Measurements from ENCODE around the gene CDH11. TPM values are rescaled to one million over a fixed set of nuclear protein-coding genes. Genes with fewer than 3 reads are reported as not detected.

CDH11 gene
- polyA plus RNA-seq, 1 donor (not counting 4 experiments of a cell fraction or from before 2014, with no cell fraction given), result 36.8 TPM

DNA sequence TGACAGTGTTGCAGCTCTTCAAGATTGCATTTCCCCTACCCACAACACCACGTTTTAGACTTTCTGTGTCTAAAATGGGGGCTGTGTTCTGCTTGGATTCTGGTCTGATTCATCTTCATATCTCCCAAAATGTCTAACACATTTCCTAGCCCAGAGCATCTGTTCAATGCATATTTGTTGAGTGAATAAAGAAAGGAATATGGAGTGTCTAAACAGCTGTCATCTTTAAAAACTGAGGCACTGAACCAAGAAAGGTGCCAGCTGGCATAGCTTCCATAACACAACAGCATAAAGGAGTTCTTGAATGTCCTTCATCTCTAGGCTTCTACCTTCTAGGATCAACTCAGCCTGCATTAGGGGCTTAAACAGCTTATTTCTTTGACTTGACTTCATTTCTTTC, 67.4 kb downstream of the CDH11 start:
- H3K4me1 ChIP-seq (ENCODE audit: control insufficient read depth, extremely low read depth, insufficient read depth, low read length), result no peaks in the 10 kb centered on the region
- DNase-seq (ENCODE audit: low read depth, low spot score) (no peak), FAIRE-seq (no peak)
- H3K27ac ChIP-seq (ENCODE audit: control insufficient read depth, insufficient read depth, low read length), result no peak overlapping the region
- H3K27me3 ChIP-seq (ENCODE audit: control insufficient read depth, extremely low read depth, insufficient read depth, low read length), result no peaks in the 10 kb centered on the region
- TF ChIP-seq, protein P1, sequence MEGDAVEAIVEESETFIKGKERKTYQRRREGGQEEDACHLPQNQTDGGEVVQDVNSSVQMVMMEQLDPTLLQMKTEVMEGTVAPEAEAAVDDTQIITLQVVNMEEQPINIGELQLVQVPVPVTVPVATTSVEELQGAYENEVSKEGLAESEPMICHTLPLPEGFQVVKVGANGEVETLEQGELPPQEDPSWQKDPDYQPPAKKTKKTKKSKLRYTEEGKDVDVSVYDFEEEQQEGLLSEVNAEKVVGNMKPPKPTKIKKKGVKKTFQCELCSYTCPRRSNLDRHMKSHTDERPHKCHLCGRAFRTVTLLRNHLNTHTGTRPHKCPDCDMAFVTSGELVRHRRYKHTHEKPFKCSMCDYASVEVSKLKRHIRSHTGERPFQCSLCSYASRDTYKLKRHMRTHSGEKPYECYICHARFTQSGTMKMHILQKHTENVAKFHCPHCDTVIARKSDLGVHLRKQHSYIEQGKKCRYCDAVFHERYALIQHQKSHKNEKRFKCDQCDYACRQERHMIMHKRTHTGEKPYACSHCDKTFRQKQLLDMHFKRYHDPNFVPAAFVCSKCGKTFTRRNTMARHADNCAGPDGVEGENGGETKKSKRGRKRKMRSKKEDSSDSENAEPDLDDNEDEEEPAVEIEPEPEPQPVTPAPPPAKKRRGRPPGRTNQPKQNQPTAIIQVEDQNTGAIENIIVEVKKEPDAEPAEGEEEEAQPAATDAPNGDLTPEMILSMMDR (optimal IDR thresholded peaks at IDR 0.05 in 1 of 3, IDR thresholded peaks at IDR 0.05 in 1 of 3, conservative IDR thresholded peaks at IDR 0.05 in 1 of 3; ENCODE audit: extremely low read depth in 1 of 3, insufficient read depth in 2 of 3, low read length in 3 of 3), result no peak
- TF ChIP-seq EZH2 (IDR thresholded peaks at IDR 0.05; ENCODE audit: low read length), result no peak
- H3K4me2 ChIP-seq (ENCODE audit: control insufficient read depth, extremely low read depth, insufficient read depth, low read depth, low read length), result no peak overlapping the region
- peaks cover 10% of the 10 kb centered on the region for H3K79me2 ChIP-seq (ENCODE audit: control insufficient read depth, insufficient read depth, low read length)
- dilution Hi-C loops (cut with MboI; ENCODE audit: extremely low pct_ligation_motif_present, low sequenced_read_pairs), result no loop called here
- no peaks in the 10 kb centered on the region for H3K9me1 ChIP-seq (ENCODE audit: control insufficient read depth, extremely low read depth, insufficient read depth, low read length)
- H2AFZ ChIP-seq (ENCODE audit: control insufficient read depth, low read length), result no peak overlapping the region
- no peak overlapping the region for H3K4me3 ChIP-seq (ENCODE audit: control insufficient read depth in 2 of 3, extremely low read depth in 1 of 3, insufficient read depth in 2 of 3, low read depth in 1 of 3, low read length in 3 of 3)
- H3K9ac ChIP-seq (ENCODE audit: control insufficient read depth, extremely low read depth, insufficient read depth, low read length), result no peak overlapping the region
- no peaks in the 10 kb centered on the region for H4K20me1 ChIP-seq (ENCODE audit: control insufficient read depth, extremely low read depth, insufficient read depth, low read length)
- no peaks in the 10 kb centered on the region for H3K9me3 ChIP-seq (ENCODE audit: control insufficient read depth, low read depth, low read length)
- no peaks in the 10 kb centered on the region for H3K36me3 ChIP-seq (ENCODE audit: control insufficient read depth in 2 of 2, extremely low read depth in 1 of 2, insufficient read depth in 2 of 2, low read length in 2 of 2)

DNA sequence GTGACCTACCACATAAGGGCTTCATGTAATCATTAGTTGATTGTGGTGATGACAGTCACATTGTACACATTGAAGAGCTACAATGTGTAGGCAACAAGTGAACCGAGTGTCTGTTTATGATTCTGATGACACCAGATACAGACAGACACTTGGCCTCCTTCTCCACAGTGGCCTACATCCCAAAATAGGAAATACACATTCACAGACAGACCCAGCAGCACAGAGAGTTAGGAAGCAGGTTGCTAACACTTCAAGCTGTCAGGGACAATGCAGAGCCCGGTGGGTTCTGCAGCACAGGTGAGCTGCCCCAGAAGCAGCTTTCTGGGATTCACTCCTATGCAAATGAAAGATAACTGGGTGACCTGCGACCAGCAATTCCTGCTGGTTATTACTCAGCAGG, 72.2 kb downstream of the CDH11 start:
- DNase-seq (ENCODE audit: low read depth, low spot score) (no peak), FAIRE-seq (no peak)
- H3K36me3 ChIP-seq (ENCODE audit: control insufficient read depth in 2 of 2, extremely low read depth in 1 of 2, insufficient read depth in 2 of 2, low read length in 2 of 2), result no peaks in the 10 kb centered on the region
- dilution Hi-C loops (cut with MboI; ENCODE audit: extremely low pct_ligation_motif_present, low sequenced_read_pairs), result no loop called here
- no peaks in the 10 kb centered on the region for H3K4me1 ChIP-seq (ENCODE audit: control insufficient read depth, extremely low read depth, insufficient read depth, low read length)
- H3K4me3 ChIP-seq (ENCODE audit: control insufficient read depth in 2 of 3, extremely low read depth in 1 of 3, insufficient read depth in 2 of 3, low read depth in 1 of 3, low read length in 3 of 3), result no peak overlapping the region
- no peaks in the 10 kb centered on the region for H3K9me1 ChIP-seq (ENCODE audit: control insufficient read depth, extremely low read depth, insufficient read depth, low read length)
- H3K79me2 ChIP-seq (ENCODE audit: control insufficient read depth, insufficient read depth, low read length), result peaks cover 3% of the 10 kb centered on the region
- H3K4me2 ChIP-seq (ENCODE audit: control insufficient read depth, extremely low read depth, insufficient read depth, low read depth, low read length), result no peak overlapping the region
- TF ChIP-seq, protein P1 (optimal IDR thresholded peaks at IDR 0.05 in 1 of 3, IDR thresholded peaks at IDR 0.05 in 1 of 3, conservative IDR thresholded peaks at IDR 0.05 in 1 of 3; ENCODE audit: extremely low read depth in 1 of 3, insufficient read depth in 2 of 3, low read length in 3 of 3), result no peak
- TF ChIP-seq EZH2 (IDR thresholded peaks at IDR 0.05; ENCODE audit: low read length), result no peak
- no peak overlapping the region for H2AFZ ChIP-seq (ENCODE audit: control insufficient read depth, low read length)
- H3K27me3 ChIP-seq (ENCODE audit: control insufficient read depth, extremely low read depth, insufficient read depth, low read length), result no peaks in the 10 kb centered on the region
- no peaks in the 10 kb centered on the region for H4K20me1 ChIP-seq (ENCODE audit: control insufficient read depth, extremely low read depth, insufficient read depth, low read length)
- no peak overlapping the region for H3K9ac ChIP-seq (ENCODE audit: control insufficient read depth, extremely low read depth, insufficient read depth, low read length)
- H3K9me3 ChIP-seq (ENCODE audit: control insufficient read depth, low read depth, low read length), result no peaks in the 10 kb centered on the region
- H3K27ac ChIP-seq (ENCODE audit: control insufficient read depth, insufficient read depth, low read length), result no peak overlapping the region
